Mesodermal cell (in vitro differentiated cells): ENCODE data around the gene GALNT2.

Experiments
- H3K27ac ChIP-seq: 2 replicates; pipeline ENCODE4 v1.7.0; 2013; ENCODE audit warnings: mild to moderate bottlenecking, low read depth, low read length, moderate library complexity; ENCODE audit not compliant: severe bottlenecking
- H3K36me3 ChIP-seq: 2 replicates; pipeline ENCODE4 v1.7.1; 2013; ENCODE audit warnings: mild to moderate bottlenecking, low read length, moderate library complexity; ENCODE audit not compliant: control insufficient read depth, insufficient read depth
- H3K4me1 ChIP-seq: one replicate; pipeline ENCODE4 v1.7.1; 2013; ENCODE audit warnings: mild to moderate bottlenecking, low read length; ENCODE audit not compliant: insufficient read depth, control insufficient read depth, poor library complexity, severe bottlenecking
- H3K4me3 ChIP-seq: 2 replicates; pipeline ENCODE4 v1.7.0; 2013; ENCODE audit warnings: low read length, control low read depth, mild to moderate bottlenecking; ENCODE audit not compliant: insufficient read depth, poor library complexity, severe bottlenecking; ENCODE audit errors: extremely low read depth
- H3K9me3 ChIP-seq: 2 replicates; pipeline ENCODE4 v1.7.1; 2013; ENCODE audit warnings: mild to moderate bottlenecking, low read length, moderate library complexity; ENCODE audit not compliant: control insufficient read depth
- WGBS, 2 experiments: methylation state at CpG; one replicate each; pipeline ENCODE4 v1.1.5; 2013; ENCODE audit warnings: missing lambda C conversion rate in 2 of 2; ENCODE audit not compliant: insufficient coverage in 2 of 2; 5-methylcytosine and 5-hydroxymethylcytosine counted together

The GALNT2 gene

DNA sequence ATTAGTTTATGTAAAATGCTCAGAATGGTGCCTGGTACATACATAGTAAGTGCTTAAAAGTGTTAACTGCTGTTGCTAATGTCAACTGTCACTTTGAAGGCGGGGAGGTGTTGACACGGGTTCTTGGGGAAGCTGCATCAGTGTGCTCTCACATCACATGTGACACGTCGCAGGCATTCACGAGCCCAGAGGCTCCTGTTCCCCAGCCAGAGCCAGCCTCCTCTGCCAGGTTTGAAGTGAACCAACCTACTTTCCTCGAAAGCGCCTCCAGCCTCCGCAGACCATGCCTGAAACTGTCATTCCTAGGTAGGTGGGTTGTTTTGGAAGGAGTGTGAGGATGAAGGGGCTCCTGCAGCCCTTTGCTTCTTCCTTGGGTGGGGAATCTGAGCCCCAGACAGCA is 13.8 kb downstream of the GALNT2 start:
- 94 to 96% methylated on average over 5 of the region's 8 CpGs for WGBS, 2 experiments
- Histone ChIP-seq H3K27ac (no peak overlapping the region), H3K4me3 (no peak overlapping the region), H3K4me1 (peaks cover 48% of the 10 kb centered on the region), H3K36me3 (peaks cover 14% of the 10 kb centered on the region), H3K9me3 (peaks cover 9% of the 10 kb centered on the region)

DNA sequence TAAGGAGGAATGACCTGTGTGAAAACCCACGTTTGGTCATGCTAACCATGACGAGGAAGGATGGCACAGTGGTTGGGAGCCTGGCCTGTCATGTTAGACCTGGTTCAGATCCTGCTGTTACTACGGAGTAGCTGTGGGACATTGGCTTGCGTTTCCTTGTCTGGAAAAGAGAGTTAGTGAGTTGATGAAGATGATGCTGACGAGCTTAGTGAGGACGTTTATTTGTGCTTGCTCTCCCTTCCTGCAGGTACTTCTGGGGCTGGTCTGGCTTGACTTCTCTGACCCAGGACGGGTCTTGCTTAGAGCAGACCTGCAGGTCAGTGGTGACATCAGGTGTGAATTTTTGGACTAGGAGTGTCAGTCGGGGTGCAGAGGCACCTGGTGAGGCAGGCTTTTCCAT is 14.7 kb downstream of the GALNT2 start:
- WGBS, 2 experiments, result 89 to 96% methylated on average over 6 to 8 of the region's 8 CpGs

DNA sequence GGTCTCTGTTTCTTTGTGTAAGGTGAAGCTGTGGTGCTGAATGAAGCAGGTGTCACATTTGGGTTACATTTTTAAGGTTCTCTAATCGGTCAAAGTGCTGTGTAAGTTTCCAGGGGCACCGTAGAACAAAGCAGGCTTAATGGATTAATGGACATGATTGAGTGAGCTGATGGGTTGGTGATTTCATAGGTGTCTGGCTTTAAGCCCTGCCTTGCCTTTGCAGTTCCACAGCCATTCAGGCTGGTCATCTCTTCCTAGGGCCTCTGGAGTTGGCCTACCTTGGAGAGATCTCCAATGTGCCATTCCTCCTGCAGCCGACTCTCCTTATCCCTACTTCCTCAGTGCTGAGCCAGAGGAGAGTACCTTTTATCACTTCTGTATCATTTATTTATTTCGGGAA is 15.2 kb downstream of the GALNT2 start:
- 96 to 100% methylated on average over 1 to 3 of the region's 4 CpGs for WGBS, 2 experiments
- peaks cover 55% of the 10 kb centered on the region for H3K4me1 ChIP-seq
- H3K9me3 ChIP-seq, result peaks cover 9% of the 10 kb centered on the region
- no peak overlapping the region for H3K4me3 ChIP-seq
- H3K27ac ChIP-seq, result no peak overlapping the region
- peaks cover 7% of the 10 kb centered on the region for H3K36me3 ChIP-seq

More for the DNA sequence above, 14.7 kb downstream of the GALNT2 start:
- H3K36me3 ChIP-seq, result peaks cover 10% of the 10 kb centered on the region
- H3K9me3 ChIP-seq, result peaks cover 9% of the 10 kb centered on the region
- peaks cover 54% of the 10 kb centered on the region for H3K4me1 ChIP-seq
- H3K4me3 ChIP-seq, result no peak overlapping the region
- H3K27ac ChIP-seq, result no peak overlapping the region

DNA sequence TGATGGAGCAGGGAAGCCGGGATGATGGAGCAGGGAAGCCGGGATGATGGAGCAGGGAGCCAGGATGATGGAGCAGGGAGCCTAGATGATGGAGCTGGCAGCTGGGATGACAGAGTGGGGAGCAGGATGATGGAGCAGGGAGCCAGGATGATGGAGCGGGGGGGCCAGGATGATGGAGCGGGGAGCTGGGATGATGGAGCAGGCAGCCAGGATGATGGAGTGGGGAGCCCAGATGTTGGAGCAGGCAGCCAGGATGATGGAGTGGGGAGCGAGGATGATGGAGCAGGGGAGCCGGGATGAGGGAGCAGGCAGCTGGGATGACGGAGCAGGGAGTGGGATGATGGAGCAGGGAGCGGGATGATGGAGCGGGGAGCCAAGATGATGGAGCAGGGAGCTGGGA is 16.0 kb downstream of the GALNT2 start:
- peaks cover 7% of the 10 kb centered on the region for H3K36me3 ChIP-seq
- no peak overlapping the region for H3K4me3 ChIP-seq
- 96 to 97% methylated on average over 7 to 9 of the region's 9 CpGs for WGBS, 2 experiments
- peaks cover 9% of the 10 kb centered on the region for H3K9me3 ChIP-seq
- H3K4me1 ChIP-seq, result peaks cover 54% of the 10 kb centered on the region
- no peak overlapping the region for H3K27ac ChIP-seq

DNA sequence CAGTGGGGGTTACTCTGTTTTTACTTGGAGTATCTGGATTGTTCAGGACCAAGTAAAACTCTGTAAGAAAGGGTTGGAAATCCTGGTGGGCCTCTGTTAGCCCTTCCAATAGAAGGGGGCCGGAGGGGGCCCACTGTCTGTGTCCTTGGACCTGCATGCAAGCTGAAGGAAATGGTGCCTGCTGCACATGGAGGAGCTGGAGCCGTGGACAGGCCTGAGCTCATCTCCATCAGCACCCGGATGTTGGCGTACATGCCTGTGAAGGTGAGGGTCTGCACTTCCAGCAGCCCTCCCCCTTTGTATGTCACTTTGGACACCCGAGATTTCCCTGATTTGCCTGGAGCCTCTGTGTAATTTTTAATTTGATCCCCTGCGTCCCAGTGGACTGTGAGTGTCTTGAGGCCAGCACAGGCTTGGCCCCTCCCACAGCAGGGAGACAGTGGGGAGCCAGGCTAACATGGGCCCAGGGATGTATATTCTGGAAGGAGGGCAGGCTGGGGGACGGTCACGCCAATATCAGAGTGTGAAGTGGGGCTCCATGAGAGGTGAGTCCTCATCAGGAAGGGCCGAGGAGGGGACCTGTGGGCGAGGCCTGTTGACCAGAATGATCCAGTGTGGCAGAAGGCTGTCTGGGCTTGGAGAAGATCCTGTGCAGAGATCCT is 16.8 kb downstream of the GALNT2 start:
- H3K4me1 ChIP-seq, result peaks cover 47% of the 10 kb centered on the region
- peaks cover 9% of the 10 kb centered on the region for H3K9me3 ChIP-seq
- peaks cover 7% of the 10 kb centered on the region for H3K36me3 ChIP-seq
- 90 to 91% methylated on average over 9 of the region's 10 CpGs for WGBS, 2 experiments
- H3K27ac ChIP-seq, result peak overlapping the region; percentile 92
- H3K4me3 ChIP-seq, result no peak overlapping the region

DNA sequence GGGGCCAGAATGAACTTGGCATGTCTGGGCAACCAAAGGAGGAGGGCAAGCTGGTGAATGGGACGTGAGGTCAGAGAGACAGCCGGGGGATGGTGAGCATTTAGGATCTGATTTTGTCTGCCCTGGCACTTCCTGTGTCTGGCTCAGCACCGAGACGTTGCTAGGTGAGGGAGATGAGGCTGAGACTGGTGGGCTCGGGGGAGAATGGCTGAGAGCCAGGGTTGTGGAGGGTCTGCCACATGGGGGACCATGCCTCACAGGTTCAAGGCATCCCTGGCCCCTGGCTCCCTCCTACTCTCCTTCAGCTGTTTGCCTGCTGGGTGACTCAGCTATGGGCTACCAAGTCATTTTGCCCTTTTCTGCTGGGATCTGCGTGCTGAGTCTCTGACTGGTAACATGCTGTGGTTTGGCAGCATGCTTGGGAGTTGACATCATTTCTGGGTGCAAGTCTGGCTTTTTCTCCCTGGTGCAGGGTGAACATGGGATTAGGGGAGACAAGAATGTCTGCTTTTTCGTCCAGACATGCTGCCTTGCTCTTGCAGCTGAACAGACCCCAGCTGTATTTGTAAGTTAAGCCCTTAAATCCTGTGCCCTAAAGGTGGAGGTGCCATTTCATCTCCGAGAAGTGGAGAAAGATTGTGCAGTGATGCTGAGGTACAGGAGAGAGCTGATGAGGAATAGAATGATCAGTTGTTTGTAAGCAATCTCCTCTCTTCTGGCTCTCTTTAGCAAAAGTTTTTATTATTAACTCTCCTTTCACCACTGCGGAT is 17.6 kb downstream of the GALNT2 start:
- Histone ChIP-seq H3K27ac (peak overlapping the region; percentile 92), H3K9me3 (peaks cover 9% of the 10 kb centered on the region), H3K36me3 (peaks cover 10% of the 10 kb centered on the region), H3K4me1 (peaks cover 46% of the 10 kb centered on the region), H3K4me3 (no peak overlapping the region)
- 69 to 73% methylated on average over 8 to 9 of the region's 9 CpGs for WGBS, 2 experiments

DNA sequence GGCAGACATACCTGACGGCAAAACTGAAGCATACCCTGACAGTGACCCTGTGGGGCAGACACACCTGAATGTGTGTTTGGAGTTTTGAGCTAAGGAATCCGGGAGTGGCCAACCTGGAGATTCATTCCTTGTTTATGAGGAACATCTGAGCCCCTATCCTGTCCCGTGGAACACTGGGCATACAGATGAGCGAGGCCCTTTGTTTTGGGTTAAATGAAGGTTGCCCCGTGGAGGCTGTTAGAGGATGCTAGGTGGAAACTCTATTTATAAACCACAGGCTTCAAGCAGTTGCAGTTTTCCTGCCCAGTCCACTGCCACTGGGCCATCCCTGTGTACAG is 18.1 kb downstream of the GALNT2 start:
- Histone ChIP-seq H3K4me3 (no peak overlapping the region), H3K4me1 (peaks cover 51% of the 10 kb centered on the region), H3K27ac (peak overlapping the region; percentile 92), H3K36me3 (peaks cover 13% of the 10 kb centered on the region), H3K9me3 (peaks cover 9% of the 10 kb centered on the region)
- WGBS, 2 experiments, result 91 to 97% methylated on average over 3 to 5 of the region's 5 CpGs

DNA sequence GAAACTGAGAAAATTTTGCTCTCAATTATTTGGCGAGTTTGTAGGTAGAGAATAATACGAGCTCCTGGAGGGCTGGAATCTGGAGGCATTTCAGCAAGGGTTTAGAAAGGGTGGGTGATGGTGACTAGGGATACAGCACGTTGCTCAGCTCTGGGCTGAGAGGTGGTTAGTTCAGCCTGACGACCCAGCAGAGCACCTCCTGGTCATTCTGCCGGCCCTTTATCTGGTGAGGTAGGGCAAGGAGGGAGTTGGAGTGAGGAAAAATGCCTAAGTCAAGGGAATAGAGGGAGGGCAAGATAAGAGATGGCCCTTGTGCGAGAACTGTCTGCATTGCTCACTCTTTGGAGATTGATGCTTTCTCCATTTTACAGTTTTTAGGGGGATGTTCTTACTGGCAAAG is 19.1 kb downstream of the GALNT2 start:
- peaks cover 9% of the 10 kb centered on the region for H3K9me3 ChIP-seq
- H3K4me1 ChIP-seq, result peaks cover 55% of the 10 kb centered on the region
- H3K27ac ChIP-seq, result peak overlapping the region; percentile 41
- 69 to 81% methylated on average over 5 to 6 of the region's 6 CpGs for WGBS, 2 experiments
- H3K36me3 ChIP-seq, result peaks cover 10% of the 10 kb centered on the region
- no peak overlapping the region for H3K4me3 ChIP-seq

DNA sequence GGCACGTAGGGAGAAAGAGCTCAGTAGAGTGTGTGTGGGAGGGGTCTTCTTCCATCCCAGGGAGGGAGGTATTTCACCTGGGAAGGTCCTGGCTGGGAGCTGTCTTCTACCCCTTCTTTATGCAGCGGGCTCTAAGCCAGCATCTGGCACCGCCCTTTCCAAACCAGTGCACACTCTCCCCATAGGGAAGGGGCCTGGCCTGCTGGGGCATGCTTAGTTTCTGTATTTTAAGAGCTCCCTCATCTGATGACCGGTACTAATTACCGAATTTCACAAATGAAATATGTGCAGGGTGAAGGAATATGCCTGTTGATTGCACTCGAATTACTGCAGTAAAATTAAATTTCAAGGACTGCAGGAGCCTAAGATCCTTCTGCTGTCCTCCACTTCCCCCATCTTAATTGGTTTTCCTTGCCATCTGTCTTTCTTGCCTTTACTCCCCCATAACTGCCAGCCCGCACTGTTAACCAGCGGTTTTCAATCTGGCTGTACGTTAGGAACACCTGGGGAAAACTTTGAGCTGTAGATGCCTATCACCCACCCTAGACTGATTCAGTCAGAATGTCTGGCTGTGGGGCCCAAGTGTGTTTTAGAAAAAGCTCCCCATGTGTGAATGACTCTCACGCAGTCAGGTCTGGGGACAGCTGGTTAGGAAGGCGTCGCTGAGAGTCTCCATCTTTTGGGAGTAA is 20.1 kb downstream of the GALNT2 start:
- 93 to 97% methylated on average over 4 to 8 of the region's 12 CpGs for WGBS, 2 experiments
- Histone ChIP-seq H3K9me3 (peaks cover 9% of the 10 kb centered on the region), H3K4me1 (peaks cover 52% of the 10 kb centered on the region), H3K27ac (no peak overlapping the region), H3K4me3 (no peak overlapping the region), H3K36me3 (peaks cover 17% of the 10 kb centered on the region)

DNA sequence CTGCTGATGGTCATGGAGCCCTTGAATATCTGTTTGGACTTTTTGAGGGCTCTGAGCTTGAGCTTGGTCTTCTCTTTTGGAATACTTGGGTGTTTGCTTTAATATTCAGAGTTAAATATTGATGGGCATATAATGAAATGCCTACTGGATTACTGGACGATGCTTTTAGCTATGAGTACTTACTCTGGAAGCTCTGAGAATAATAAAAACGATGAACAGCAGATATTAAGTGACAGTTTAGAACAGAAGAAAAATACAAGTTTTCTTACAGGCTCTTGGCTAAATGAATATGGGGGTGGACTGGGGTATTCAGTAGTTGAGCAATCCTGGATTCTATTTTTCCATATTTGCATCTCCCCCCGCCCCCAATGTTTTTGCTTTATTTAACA is 20.7 kb downstream of the GALNT2 start:
- WGBS, 2 experiments, result 92 to 100% methylated on average over 1 to 2 of the region's 3 CpGs
- Histone ChIP-seq H3K27ac (no peak overlapping the region), H3K4me3 (no peak overlapping the region), H3K36me3 (peaks cover 20% of the 10 kb centered on the region), H3K4me1 (peaks cover 52% of the 10 kb centered on the region), H3K9me3 (peaks cover 6% of the 10 kb centered on the region)
